Activated naive CD8-positive, alpha-beta T cell treated with anti-CD3 and anti-CD28 coated beads, Interleukin-2, amount 10 ng/mL, durations not matched to agents 7 days and 5 days (primary cell): ENCODE measurements around the gene ADAMTS16. TPM values are rescaled to one million over a fixed set of nuclear protein-coding genes. Genes with fewer than 3 reads are reported as not detected.

Source experiments
- ATAC-seq: fragments of 150-1000 bp; cut with Tn5 transposase; one replicate; pipeline ENCODE4 v1.10.0; 2021; ENCODE audit warnings: low read depth, moderate library complexity
- POLR2A ChIA-PET: fragments of 350-600 bp; sonication (Branson Sonifier 250); formaldehyde crosslinking; loops from one replicate; lab custom pipeline; 2021; ENCODE audit warnings: antibody characterized with exemption; lab: Charles Lee
- DNase-seq: peaks from one replicate; pipeline ENCODE4 v3.0.0; 2021
- H3K27ac Mint-ChIP-seq: one replicate; pipeline ENCODE4 v1.8.0; 2022; ENCODE audit warnings: mild to moderate bottlenecking, mixed read lengths
- H3K27me3 Mint-ChIP-seq: one replicate; pipeline ENCODE4 v1.8.0; 2022; ENCODE audit warnings: mild to moderate bottlenecking, moderate library complexity, mixed read lengths
- H3K36me3 Mint-ChIP-seq: one replicate; pipeline ENCODE4 v1.8.0; 2021; ENCODE audit warnings: mild to moderate bottlenecking, mixed read lengths
- H3K4me1 Mint-ChIP-seq: one replicate; pipeline ENCODE4 v1.8.0; 2021; ENCODE audit warnings: mixed read lengths
- H3K4me3 Mint-ChIP-seq: one replicate; pipeline ENCODE4 v1.8.0; 2022; ENCODE audit warnings: mild to moderate bottlenecking, moderate library complexity, mixed read lengths
- H3K9me3 Mint-ChIP-seq: one replicate; pipeline ENCODE4 v1.8.0; 2021; ENCODE audit warnings: mixed read lengths
- total RNA-seq, 2 experiments: library from RNA; stranded (reverse); gene quantifications; one replicate each; pipeline ENCODE4 v1.2.3, GENCODE V29; 2021

ADAMTS16 gene
- total RNA-seq, 2 experiments from 2014 or later, result not detected

- POLR2A ChIA-PET, result no interaction called here
- H3K36me3 Mint-ChIP-seq, result no peaks in the 10 kb centered on the region
- H3K27ac Mint-ChIP-seq, result no peak overlapping the region
- no peak for ATAC-seq
- H3K4me1 Mint-ChIP-seq, result no peaks in the 10 kb centered on the region
- H3K9me3 Mint-ChIP-seq, result no peaks in the 10 kb centered on the region
- DNase-seq, result no peak
- no peak overlapping the region for H3K4me3 Mint-ChIP-seq
- H3K27me3 Mint-ChIP-seq, result no peaks in the 10 kb centered on the region
Observed at GRCh38 chr5:5276430-5276829, 136.3 kb downstream of the ADAMTS16 start.

- Mint-ChIP-seq H3K36me3 (no peaks in the 10 kb centered on the region), H3K4me1 (no peaks in the 10 kb centered on the region), H3K4me3 (no peak overlapping the region), H3K27me3 (no peaks in the 10 kb centered on the region), H3K9me3 (no peaks in the 10 kb centered on the region), H3K27ac (no peak overlapping the region)
- POLR2A ChIA-PET, result no interaction called here
- ATAC-seq, result no peak
- DNase-seq, result no peak
Observed at GRCh38 chr5:5276951-5277517, 136.9 kb downstream of the ADAMTS16 start.

- POLR2A ChIA-PET, result no interaction called here
- Mint-ChIP-seq H3K4me3 (no peak overlapping the region), H3K9me3 (no peaks in the 10 kb centered on the region), H3K4me1 (no peaks in the 10 kb centered on the region), H3K36me3 (no peaks in the 10 kb centered on the region), H3K27me3 (no peaks in the 10 kb centered on the region), H3K27ac (no peak overlapping the region)
- DNase-seq (no peak), ATAC-seq (no peak)
Observed at GRCh38 chr5:5278201-5278814, 138.2 kb downstream of the ADAMTS16 start.

GRCh38 chr5:5278815-5279381, 138.8 kb downstream of the ADAMTS16 start:
- Mint-ChIP-seq H3K36me3 (no peaks in the 10 kb centered on the region), H3K9me3 (no peaks in the 10 kb centered on the region), H3K27me3 (no peaks in the 10 kb centered on the region), H3K27ac (no peak overlapping the region), H3K4me3 (no peak overlapping the region), H3K4me1 (no peaks in the 10 kb centered on the region)
- POLR2A ChIA-PET, result no interaction called here
- DNase-seq (no peak), ATAC-seq (no peak)

GRCh38 chr5:5285906-5286305, 145.8 kb downstream of the ADAMTS16 start:
- Mint-ChIP-seq H3K4me3 (no peak overlapping the region), H3K36me3 (no peaks in the 10 kb centered on the region), H3K9me3 (peaks cover 9% of the 10 kb centered on the region), H3K27ac (no peak overlapping the region), H3K4me1 (no peaks in the 10 kb centered on the region), H3K27me3 (no peaks in the 10 kb centered on the region)
- POLR2A ChIA-PET, result no interaction called here
- ATAC-seq, result no peak
- DNase-seq, result no peak

- Mint-ChIP-seq H3K27ac (no peak overlapping the region), H3K4me3 (no peak overlapping the region), H3K36me3 (no peaks in the 10 kb centered on the region), H3K27me3 (no peaks in the 10 kb centered on the region), H3K9me3 (peaks cover 9% of the 10 kb centered on the region), H3K4me1 (no peaks in the 10 kb centered on the region)
- ATAC-seq (no peak), DNase-seq (no peak)
- POLR2A ChIA-PET, result no interaction called here
Observed at GRCh38 chr5:5287419-5287818, 147.3 kb downstream of the ADAMTS16 start.

- no peak for DNase-seq
- H3K4me1 Mint-ChIP-seq, result no peaks in the 10 kb centered on the region
- no peak overlapping the region for H3K4me3 Mint-ChIP-seq
- H3K27me3 Mint-ChIP-seq, result no peaks in the 10 kb centered on the region
- peaks cover 9% of the 10 kb centered on the region for H3K9me3 Mint-ChIP-seq
- H3K36me3 Mint-ChIP-seq, result no peaks in the 10 kb centered on the region
- no peak for ATAC-seq
- POLR2A ChIA-PET, result no interaction called here
- no peak overlapping the region for H3K27ac Mint-ChIP-seq
Observed at GRCh38 chr5:5288201-5288600, 148.1 kb downstream of the ADAMTS16 start.

- Mint-ChIP-seq H3K9me3 (peaks cover 7% of the 10 kb centered on the region), H3K27ac (no peak overlapping the region), H3K4me1 (no peaks in the 10 kb centered on the region), H3K27me3 (no peaks in the 10 kb centered on the region), H3K36me3 (no peaks in the 10 kb centered on the region), H3K4me3 (no peak overlapping the region)
- DNase-seq (no peak), ATAC-seq (no peak)
- POLR2A ChIA-PET, result no interaction called here
Observed at GRCh38 chr5:5289537-5289936, 149.4 kb downstream of the ADAMTS16 start.

GRCh38 chr5:5290674-5291334, 150.7 kb downstream of the ADAMTS16 start:
- ATAC-seq, result no peak
- no peak for DNase-seq
- Mint-ChIP-seq H3K27ac (no peak overlapping the region), H3K4me1 (no peaks in the 10 kb centered on the region), H3K9me3 (peaks cover 8% of the 10 kb centered on the region), H3K36me3 (no peaks in the 10 kb centered on the region), H3K27me3 (no peaks in the 10 kb centered on the region), H3K4me3 (no peak overlapping the region)
- POLR2A ChIA-PET, result no interaction called here

GRCh38 chr5:5291357-5291756, 151.2 kb downstream of the ADAMTS16 start:
- peaks cover 7% of the 10 kb centered on the region for H3K9me3 Mint-ChIP-seq
- DNase-seq (no peak), ATAC-seq (no peak)
- H3K27me3 Mint-ChIP-seq, result no peaks in the 10 kb centered on the region
- no peak overlapping the region for H3K4me3 Mint-ChIP-seq
- H3K36me3 Mint-ChIP-seq, result no peaks in the 10 kb centered on the region
- POLR2A ChIA-PET, result no interaction called here
- H3K27ac Mint-ChIP-seq, result no peak overlapping the region
- H3K4me1 Mint-ChIP-seq, result no peaks in the 10 kb centered on the region

- POLR2A ChIA-PET, result no interaction called here
Observed at GRCh38 chr5:5293029-5293428, 152.9 kb downstream of the ADAMTS16 start.

GRCh38 chr5:5294429-5294828, 154.3 kb downstream of the ADAMTS16 start:
- POLR2A ChIA-PET, result no interaction called here
- Mint-ChIP-seq H3K27ac (no peak overlapping the region), H3K4me3 (no peak overlapping the region), H3K27me3 (no peaks in the 10 kb centered on the region), H3K36me3 (no peaks in the 10 kb centered on the region), H3K4me1 (no peaks in the 10 kb centered on the region), H3K9me3 (peaks cover 3% of the 10 kb centered on the region)
- ATAC-seq, result no peak
- no peak for DNase-seq

More at GRCh38 chr5:5293029-5293428, 152.9 kb downstream of the ADAMTS16 start:
- no peak overlapping the region for H3K27ac Mint-ChIP-seq
- H3K27me3 Mint-ChIP-seq, result no peaks in the 10 kb centered on the region
- peaks cover 3% of the 10 kb centered on the region for H3K9me3 Mint-ChIP-seq
- no peak overlapping the region for H3K4me3 Mint-ChIP-seq
- DNase-seq, result no peak
- H3K4me1 Mint-ChIP-seq, result no peaks in the 10 kb centered on the region
- H3K36me3 Mint-ChIP-seq, result no peaks in the 10 kb centered on the region
- ATAC-seq, result no peak

GRCh38 chr5:5295351-5295750, 155.2 kb downstream of the ADAMTS16 start:
- no peak for DNase-seq
- Mint-ChIP-seq H3K27ac (no peak overlapping the region), H3K36me3 (no peaks in the 10 kb centered on the region), H3K27me3 (no peaks in the 10 kb centered on the region), H3K4me3 (no peak overlapping the region), H3K9me3 (peaks cover 3% of the 10 kb centered on the region), H3K4me1 (no peaks in the 10 kb centered on the region)
- POLR2A ChIA-PET, result no interaction called here
- no peak for ATAC-seq

- H3K4me1 Mint-ChIP-seq, result no peaks in the 10 kb centered on the region
- DNase-seq (no peak), ATAC-seq (no peak)
- H3K9me3 Mint-ChIP-seq, result peaks cover 4% of the 10 kb centered on the region
- no peaks in the 10 kb centered on the region for H3K27me3 Mint-ChIP-seq
- H3K27ac Mint-ChIP-seq, result no peak overlapping the region
- POLR2A ChIA-PET, result no interaction called here
- H3K36me3 Mint-ChIP-seq, result no peaks in the 10 kb centered on the region
- no peak overlapping the region for H3K4me3 Mint-ChIP-seq
Observed at GRCh38 chr5:5296051-5296450, 155.9 kb downstream of the ADAMTS16 start.
